Tibial nerve (tissue), 4 donors: ENCODE results near the gene PRKAR1B. TPM values are rescaled to one million over a fixed set of nuclear protein-coding genes. Genes with fewer than 3 reads are reported as not detected.

Source experiments
- DNase-seq, 2 donors: peaks; one replicate each; pipeline ENCODE4 v3.0.0-alpha.2; 2019; ENCODE audit warnings: low spot score in 2 of 2
- H3K27ac ChIP-seq, 4 donors: fragments of 200-600 bp; sonication (generic) in 3 of 4; one replicate each; pipeline ENCODE4 v1.5.1; 2017 to 2019; ENCODE audit warnings: mild to moderate bottlenecking in 1 of 4
- H3K27me3 ChIP-seq, 2 donors: fragments of 200-600 bp; sonication (generic) in 1 of 2; one replicate each; pipeline versions ENCODE4 v1.5.1 to v1.6.0; 2017 to 2019
- H3K36me3 ChIP-seq, 3 donors: fragments of 200-600 bp; sonication (generic); one replicate each; pipeline ENCODE4 v1.5.1; 2018 to 2019
- H3K4me1 ChIP-seq, 4 donors: fragments of 200-600 bp; sonication (generic) in 3 of 4; one replicate each; pipeline ENCODE4 v1.5.1; 2017 to 2019
- H3K4me3 ChIP-seq, 4 donors: fragments of 200-600 bp; sonication (generic) in 3 of 4; one replicate each; pipeline ENCODE4 v1.5.1; 2017 to 2019; ENCODE audit warnings: mild to moderate bottlenecking in 1 of 4, moderate library complexity in 1 of 4
- H3K9me3 ChIP-seq, 4 donors: fragments of 200-600 bp; sonication (generic) in 3 of 4; one replicate each; pipeline ENCODE4 v1.5.1; 2017 to 2019
- CTCF ChIP-seq, 5 experiments: fragments of 200-600 bp in 3 of 5; fragments of 450-650 bp in 2 of 5; sonication (generic) in 3 of 5; IDR thresholded peaks; one replicate each; pipeline ENCODE4 v1.5.1; 2016 to 2019; ENCODE audit warnings: antibody characterized with exemption in 5 of 5, mild to moderate bottlenecking in 3 of 5, moderate library complexity in 2 of 5
- EP300 ChIP-seq, 2 donors: sonication (generic); formaldehyde crosslinking; IDR thresholded peaks; one replicate each; pipeline ENCODE4 v1.6.1; 2017; ENCODE audit warnings: antibody characterized with exemption in 2 of 2, mild to moderate bottlenecking in 1 of 2
- POLR2A ChIP-seq, 2 donors: fragments of 450-650 bp; IDR thresholded peaks; one replicate each; pipeline ENCODE4 v1.6.1; 2017; ENCODE audit warnings: antibody characterized with exemption in 2 of 2, mild to moderate bottlenecking in 2 of 2, moderate library complexity in 2 of 2
- WGBS, 2 donors: methylation state at CpG; one replicate each; pipeline ENCODE4 v1.1.5; 2018; 5-methylcytosine and 5-hydroxymethylcytosine counted together
- total RNA-seq, 4 donors: library from RNA; depleted of rRNA; stranded (reverse); fragments of >200 nt; gene quantifications; one replicate each; pipeline ENCODE4 v1.1.0, GENCODE V29; 2016

The PRKAR1B gene
- total RNA-seq, 4 donors from 2014 or later = 2.7 to 12.3 (median 4.8) TPM

GRCh38 chr7:573933-574381 is 153.1 kb downstream of the PRKAR1B start:
- TF ChIP-seq POLR2A (IDR thresholded peaks at IDR 0.05) (no peak), CTCF (IDR thresholded peaks at IDR 0.05) (no peak), EP300 (IDR thresholded peaks at IDR 0.05) (no peak)
- H3K36me3 ChIP-seq = peaks cover 0 to 6% (median 0%) of the 10 kb centered on the region in 3 donors
- H3K9me3 ChIP-seq = no peaks in the 10 kb centered on the region
- peak overlapping the region in 1 of 4 donors; percentile 1 for H3K4me3 ChIP-seq
- no peaks in the 10 kb centered on the region for H3K27me3 ChIP-seq
- peaks cover 0 to 29% (median 3%) of the 10 kb centered on the region in 4 donors for H3K4me1 ChIP-seq
- H3K27ac ChIP-seq = peak overlapping the region in 1 of 4 donors; percentile 52
- DNase-seq = no peak
- 37 to 70% methylated on average over 22 to 23 of the region's 23 CpGs for WGBS, 2 donors

GRCh38 chr7:573269-573932 is 153.7 kb downstream of the PRKAR1B start:
- WGBS, 2 donors = 70 to 87% methylated on average over 21 to 36 of the region's 36 CpGs
- TF ChIP-seq POLR2A (IDR thresholded peaks at IDR 0.05) (no peak), EP300 (IDR thresholded peaks at IDR 0.05) (no peak), CTCF (IDR thresholded peaks at IDR 0.05) (no peak)
- no peak for DNase-seq

GRCh38 chr7:572416-573268 is 154.4 kb downstream of the PRKAR1B start:
- no peak overlapping the region for H3K27ac ChIP-seq
- WGBS, 2 donors = 81 to 84% methylated on average over 39 to 45 of the region's 45 CpGs
- TF ChIP-seq CTCF (IDR thresholded peaks at IDR 0.05) (no peak), EP300 (IDR thresholded peaks at IDR 0.05) (no peak), POLR2A (IDR thresholded peaks at IDR 0.05) (no peak)
- H3K27me3 ChIP-seq = no peaks in the 10 kb centered on the region
- no peak for DNase-seq
- peaks cover 0 to 29% (median 3%) of the 10 kb centered on the region in 4 donors for H3K4me1 ChIP-seq
- peaks cover 0 to 2% (median 0%) of the 10 kb centered on the region in 3 donors for H3K36me3 ChIP-seq
- H3K4me3 ChIP-seq = no peak overlapping the region
- no peaks in the 10 kb centered on the region for H3K9me3 ChIP-seq

More at GRCh38 chr7:573269-573932, 153.7 kb downstream of the PRKAR1B start:
- Histone ChIP-seq H3K27me3 (no peaks in the 10 kb centered on the region), H3K9me3 (no peaks in the 10 kb centered on the region), H3K27ac (peak overlapping the region in 1 of 4 donors; percentile 52), H3K4me1 (peaks cover 0 to 29% (median 3%) of the 10 kb centered on the region in 4 donors), H3K4me3 (peak overlapping the region in 1 of 4 donors; percentile 1), H3K36me3 (peaks cover 0 to 6% (median 0%) of the 10 kb centered on the region in 3 donors)

- Histone ChIP-seq H3K4me1 (peaks cover 0 to 29% (median 3%) of the 10 kb centered on the region in 4 donors), H3K36me3 (no peaks in the 10 kb centered on the region), H3K9me3 (no peaks in the 10 kb centered on the region), H3K4me3 (no peak overlapping the region), H3K27me3 (no peaks in the 10 kb centered on the region), H3K27ac (no peak overlapping the region)
- TF ChIP-seq CTCF (IDR thresholded peaks at IDR 0.05) (no peak), EP300 (IDR thresholded peaks at IDR 0.05) (no peak)
- 96 to 98% methylated on average over 29 to 37 of the region's 38 CpGs for WGBS, 2 donors
- DNase-seq = no peak
Observed at GRCh38 chr7:571718-572415, 155.2 kb downstream of the PRKAR1B start.
